Stimulated activated CD4-positive, alpha-beta T cell treated with anti-CD3 and anti-CD28 coated beads, Interleukin-12 subunit alpha, Interleukin-12 subunit beta, amount 100 ng/mL, for 4 hours (primary cell): ENCODE measurements around the gene ECI1.
"Not testable (repeated sequence)": the region's sequence is repeated elsewhere in the genome, so short reads cannot be mapped to it uniquely, and the experiment has no call there.

Experiments
- DNase-seq: peaks from one replicate; pipeline ENCODE4 v3.0.0-alpha.2; 2020

The ECI1 gene

GRCh38 chr16:2250652-2251295, 613 bp downstream of the ECI1 start:
- peak; percentile 36 for DNase-seq

GRCh38 chr16:2246301-2246885, 5.0 kb downstream of the ECI1 start:
- no peak for DNase-seq

GRCh38 chr16:2244926-2245795, 6.2 kb downstream of the ECI1 start:
- no peak for DNase-seq

- DNase-seq = no peak
Observed at GRCh38 chr16:2244301-2244700, 7.1 kb downstream of the ECI1 start.

- DNase-seq = no peak
Observed at GRCh38 chr16:2243781-2244180, 7.6 kb downstream of the ECI1 start.

- DNase-seq = no peak
Observed at GRCh38 chr16:2243031-2243528, 8.3 kb downstream of the ECI1 start.

- no peak for DNase-seq
Observed at GRCh38 chr16:2242598-2242997, 8.8 kb downstream of the ECI1 start.

- not testable (repeated sequence) for DNase-seq
Observed at GRCh38 chr16:2240331-2240730, 11.1 kb downstream of the ECI1 start.

- no peak for DNase-seq
Observed at GRCh38 chr16:2238838-2239675, 12.3 kb downstream of the ECI1 start.

GRCh38 chr16:2238150-2238837, 13.1 kb downstream of the ECI1 start:
- no peak for DNase-seq

- no peak for DNase-seq
Observed at GRCh38 chr16:2237493-2238149, 13.8 kb downstream of the ECI1 start.

- no peak for DNase-seq
Observed at GRCh38 chr16:2237102-2237482, 14.3 kb downstream of the ECI1 start.

- no peak for DNase-seq
Observed at GRCh38 chr16:2236337-2237101, 14.9 kb downstream of the ECI1 start, which contains the start of gene DNASE1L2. Gene DNASE1L2 (plus strand): TSS chr16:2236444. CDS start chr16:2236817, 373 bp downstream.

GRCh38 chr16:2235695-2236336, 15.6 kb downstream of the ECI1 start:
- no peak for DNase-seq

- no peak for DNase-seq
Observed at GRCh38 chr16:2235234-2235651, 16.1 kb downstream of the ECI1 start.

- no peak for DNase-seq
Observed at GRCh38 chr16:2234813-2235170, 16.6 kb downstream of the ECI1 start.

- DNase-seq = no peak
Observed at GRCh38 chr16:2233872-2234812, 17.2 kb downstream of the ECI1 start.

- DNase-seq = no peak
Observed at GRCh38 chr16:2233046-2233775, 18.2 kb downstream of the ECI1 start.
